ENCODE measurements around the gene CACNA1C.
"Not testable (repeated sequence)": the region's sequence is repeated elsewhere in the genome, so short reads cannot be mapped to it uniquely, and the experiment has no call there.

The CACNA1C gene

GRCh38 chr12:2488596-2488995 lies 435.8 kb downstream of the CACNA1C start:
- DNase-seq (ENCODE audit: low spot score in 2 of 2) (no peak), ATAC-seq (replicated peaks; ENCODE audit: extremely low read depth, poor library complexity, severe bottlenecking) (no peak)
- H3K27ac Mint-ChIP-seq (ENCODE audit: low read depth): no peak overlapping the region
- H3K4me1 Mint-ChIP-seq: no peaks in the 10 kb centered on the region
- H3K4me3 Mint-ChIP-seq: no peak overlapping the region
- H3K36me3 Mint-ChIP-seq (ENCODE audit: insufficient read depth): no peaks in the 10 kb centered on the region
- no peaks in the 10 kb centered on the region for H3K9me3 Mint-ChIP-seq
- peaks cover 54% of the 10 kb centered on the region for H3K27me3 Mint-ChIP-seq

GRCh38 chr12:2489275-2489674 lies 436.5 kb downstream of the CACNA1C start:
- ATAC-seq (replicated peaks; ENCODE audit: extremely low read depth, poor library complexity, severe bottlenecking) (no peak), DNase-seq (ENCODE audit: low spot score in 2 of 2) (no peak)
- H3K4me3 Mint-ChIP-seq: no peak overlapping the region
- no peaks in the 10 kb centered on the region for H3K36me3 Mint-ChIP-seq (ENCODE audit: insufficient read depth)
- no peak overlapping the region for H3K27ac Mint-ChIP-seq (ENCODE audit: low read depth)
- no peaks in the 10 kb centered on the region for H3K4me1 Mint-ChIP-seq
- H3K9me3 Mint-ChIP-seq: no peaks in the 10 kb centered on the region
- H3K27me3 Mint-ChIP-seq: peaks cover 50% of the 10 kb centered on the region

- peaks cover 50% of the 10 kb centered on the region for H3K27me3 Mint-ChIP-seq
- no peaks in the 10 kb centered on the region for H3K36me3 Mint-ChIP-seq (ENCODE audit: insufficient read depth)
- no peak overlapping the region for H3K4me3 Mint-ChIP-seq
- no peaks in the 10 kb centered on the region for H3K4me1 Mint-ChIP-seq
- no peak overlapping the region for H3K27ac Mint-ChIP-seq (ENCODE audit: low read depth)
- H3K9me3 Mint-ChIP-seq: no peaks in the 10 kb centered on the region
- ATAC-seq (replicated peaks; ENCODE audit: extremely low read depth, poor library complexity, severe bottlenecking) (no peak), DNase-seq (ENCODE audit: low spot score in 2 of 2) (no peak)
These were observed 438.0 kb downstream of the CACNA1C start for GRCh38 chr12:2490831-2491230.

GRCh38 chr12:2491349-2491748 lies 438.6 kb downstream of the CACNA1C start:
- peaks cover 53% of the 10 kb centered on the region for H3K27me3 Mint-ChIP-seq

GRCh38 chr12:2492236-2492635 lies 439.4 kb downstream of the CACNA1C start:
- H3K9me3 Mint-ChIP-seq: no peaks in the 10 kb centered on the region
- no peaks in the 10 kb centered on the region for H3K36me3 Mint-ChIP-seq (ENCODE audit: insufficient read depth)
- ATAC-seq (replicated peaks; ENCODE audit: extremely low read depth, poor library complexity, severe bottlenecking): no peak

More at GRCh38 chr12:2491349-2491748, 438.6 kb downstream of the CACNA1C start:
- H3K9me3 Mint-ChIP-seq; H3K27ac Mint-ChIP-seq (ENCODE audit: low read depth); ATAC-seq (replicated peaks; ENCODE audit: extremely low read depth, poor library complexity, severe bottlenecking); DNase-seq (ENCODE audit: low spot score in 2 of 2); H3K4me3 Mint-ChIP-seq; H3K36me3 Mint-ChIP-seq (ENCODE audit: insufficient read depth); H3K4me1 Mint-ChIP-seq: not testable (repeated sequence)

GRCh38 chr12:2493086-2493485 lies 440.3 kb downstream of the CACNA1C start:
- no peak for ATAC-seq (replicated peaks; ENCODE audit: extremely low read depth, poor library complexity, severe bottlenecking)
- no peak overlapping the region for H3K4me3 Mint-ChIP-seq
- DNase-seq (ENCODE audit: low spot score in 2 of 2): no peak
- H3K9me3 Mint-ChIP-seq: no peaks in the 10 kb centered on the region
- H3K27ac Mint-ChIP-seq (ENCODE audit: low read depth): no peak overlapping the region
- H3K36me3 Mint-ChIP-seq (ENCODE audit: insufficient read depth): no peaks in the 10 kb centered on the region
- H3K4me1 Mint-ChIP-seq: no peaks in the 10 kb centered on the region
- H3K27me3 Mint-ChIP-seq: peaks cover 52% of the 10 kb centered on the region

More at GRCh38 chr12:2492236-2492635, 439.4 kb downstream of the CACNA1C start:
- Mint-ChIP-seq H3K27ac (ENCODE audit: low read depth) (no peak overlapping the region), H3K4me1 (no peaks in the 10 kb centered on the region), H3K27me3 (peaks cover 52% of the 10 kb centered on the region), H3K4me3 (no peak overlapping the region)
- no peak for DNase-seq (ENCODE audit: low spot score in 2 of 2)

- no peaks in the 10 kb centered on the region for H3K4me1 Mint-ChIP-seq
- H3K27me3 Mint-ChIP-seq: peaks cover 56% of the 10 kb centered on the region
- DNase-seq (ENCODE audit: low spot score in 2 of 2) (no peak), ATAC-seq (replicated peaks; ENCODE audit: extremely low read depth, poor library complexity, severe bottlenecking) (no peak)
- H3K9me3 Mint-ChIP-seq: no peaks in the 10 kb centered on the region
- H3K36me3 Mint-ChIP-seq (ENCODE audit: insufficient read depth): no peaks in the 10 kb centered on the region
- H3K27ac Mint-ChIP-seq (ENCODE audit: low read depth): peak overlapping the region; percentile 14
- no peak overlapping the region for H3K4me3 Mint-ChIP-seq
These were observed 441.9 kb downstream of the CACNA1C start for GRCh38 chr12:2494486-2495192.

- H3K27me3 Mint-ChIP-seq: peaks cover 65% of the 10 kb centered on the region
- no peak overlapping the region for H3K4me3 Mint-ChIP-seq
- no peak overlapping the region for H3K27ac Mint-ChIP-seq (ENCODE audit: low read depth)
- DNase-seq (ENCODE audit: low spot score in 2 of 2) (no peak), ATAC-seq (replicated peaks; ENCODE audit: extremely low read depth, poor library complexity, severe bottlenecking) (no peak)
- H3K4me1 Mint-ChIP-seq: no peaks in the 10 kb centered on the region
- no peaks in the 10 kb centered on the region for H3K9me3 Mint-ChIP-seq
- no peaks in the 10 kb centered on the region for H3K36me3 Mint-ChIP-seq (ENCODE audit: insufficient read depth)
These were observed 442.8 kb downstream of the CACNA1C start for GRCh38 chr12:2495417-2496112.

- H3K9me3 Mint-ChIP-seq: no peaks in the 10 kb centered on the region
- no peak overlapping the region for H3K27ac Mint-ChIP-seq (ENCODE audit: low read depth)
- H3K27me3 Mint-ChIP-seq: peaks cover 79% of the 10 kb centered on the region
- ATAC-seq (replicated peaks; ENCODE audit: extremely low read depth, poor library complexity, severe bottlenecking): no peak
- DNase-seq (ENCODE audit: low spot score in 2 of 2): no peak
- H3K36me3 Mint-ChIP-seq (ENCODE audit: insufficient read depth): no peaks in the 10 kb centered on the region
- no peak overlapping the region for H3K4me3 Mint-ChIP-seq
- H3K4me1 Mint-ChIP-seq: peaks cover 7% of the 10 kb centered on the region
These were observed 446.2 kb downstream of the CACNA1C start for GRCh38 chr12:2498964-2499500.

- ATAC-seq (replicated peaks; ENCODE audit: extremely low read depth, poor library complexity, severe bottlenecking) (no peak), DNase-seq (ENCODE audit: low spot score in 2 of 2) (no peak)
- Mint-ChIP-seq H3K4me1 (peaks cover 7% of the 10 kb centered on the region), H3K4me3 (no peak overlapping the region), H3K27me3 (peaks cover 63% of the 10 kb centered on the region), H3K9me3 (no peaks in the 10 kb centered on the region), H3K36me3 (ENCODE audit: insufficient read depth) (no peaks in the 10 kb centered on the region), H3K27ac (ENCODE audit: low read depth) (no peak overlapping the region)
These were observed 448.8 kb downstream of the CACNA1C start for GRCh38 chr12:2501464-2502191.

GRCh38 chr12:2503036-2503435 lies 450.2 kb downstream of the CACNA1C start:
- DNase-seq (ENCODE audit: low spot score in 2 of 2): no peak
- H3K4me3 Mint-ChIP-seq: no peak overlapping the region

GRCh38 chr12:2503762-2504161 lies 451.0 kb downstream of the CACNA1C start:
- H3K4me3 Mint-ChIP-seq: no peak overlapping the region

More at GRCh38 chr12:2503036-2503435, 450.2 kb downstream of the CACNA1C start:
- Mint-ChIP-seq H3K27ac (ENCODE audit: low read depth) (no peak overlapping the region), H3K36me3 (ENCODE audit: insufficient read depth) (no peaks in the 10 kb centered on the region), H3K4me1 (peaks cover 7% of the 10 kb centered on the region), H3K27me3 (peaks cover 51% of the 10 kb centered on the region), H3K9me3 (no peaks in the 10 kb centered on the region)
- ATAC-seq (replicated peaks; ENCODE audit: extremely low read depth, poor library complexity, severe bottlenecking): no peak

More at GRCh38 chr12:2503762-2504161, 451.0 kb downstream of the CACNA1C start:
- Mint-ChIP-seq H3K9me3 (no peaks in the 10 kb centered on the region), H3K27me3 (peaks cover 43% of the 10 kb centered on the region), H3K36me3 (ENCODE audit: insufficient read depth) (no peaks in the 10 kb centered on the region), H3K4me1 (peaks cover 7% of the 10 kb centered on the region), H3K27ac (ENCODE audit: low read depth) (no peak overlapping the region)
- DNase-seq (ENCODE audit: low spot score in 2 of 2) (no peak), ATAC-seq (replicated peaks; ENCODE audit: extremely low read depth, poor library complexity, severe bottlenecking) (no peak)
